ENCODE data around the gene FGF9.

Gene FGF9

GRCh38 chr13:21734961-21735360, 64.1 kb downstream of the FGF9 start:
- TF ChIP-seq CTCF (conservative IDR thresholded peaks at IDR 0.05) (no peak), ZFX (IDR thresholded peaks at IDR 0.05) (no peak)
- no peak overlapping the region for H3K27ac ChIP-seq

- no peak for TF ChIP-seq CTCF (conservative IDR thresholded peaks at IDR 0.05)
- no peak for TF ChIP-seq ZFX (IDR thresholded peaks at IDR 0.05)
- no peak overlapping the region for H3K27ac ChIP-seq
These were observed 65.0 kb downstream of the FGF9 start for GRCh38 chr13:21735701-21736401.

- TF ChIP-seq ZFX (IDR thresholded peaks at IDR 0.05) (no peak), CTCF (conservative IDR thresholded peaks at IDR 0.05) (no peak)
- H3K27ac ChIP-seq, result no peak overlapping the region
These were observed 66.1 kb downstream of the FGF9 start for GRCh38 chr13:21736926-21737325.

GRCh38 chr13:21738630-21739029, 67.8 kb downstream of the FGF9 start:
- no peak overlapping the region for H3K27ac ChIP-seq
- TF ChIP-seq CTCF (conservative IDR thresholded peaks at IDR 0.05) (no peak), ZFX (IDR thresholded peaks at IDR 0.05) (no peak)

GRCh38 chr13:21739771-21740170, 68.9 kb downstream of the FGF9 start:
- H3K27ac ChIP-seq, result no peak overlapping the region
- no peak for TF ChIP-seq CTCF (conservative IDR thresholded peaks at IDR 0.05)
- no peak for TF ChIP-seq ZFX (IDR thresholded peaks at IDR 0.05)

GRCh38 chr13:21741396-21741979, 70.6 kb downstream of the FGF9 start:
- no peak for TF ChIP-seq CTCF (conservative IDR thresholded peaks at IDR 0.05)
- no peak for TF ChIP-seq ZFX (IDR thresholded peaks at IDR 0.05)
- H3K27ac ChIP-seq, result no peak overlapping the region

GRCh38 chr13:21742096-21742495, 71.2 kb downstream of the FGF9 start:
- no peak for TF ChIP-seq CTCF (conservative IDR thresholded peaks at IDR 0.05)
- no peak for TF ChIP-seq ZFX (IDR thresholded peaks at IDR 0.05)
- no peak overlapping the region for H3K27ac ChIP-seq
